Transverse colon (tissue), 4 donors: Measurements from ENCODE around the gene NCEH1.
"Not testable (repeated sequence)": the region's sequence is repeated elsewhere in the genome, so short reads cannot be mapped to it uniquely, and the experiment has no call there.

Experiments used
- EP300 ChIP-seq: sonication (generic); formaldehyde crosslinking; IDR thresholded peaks from one replicate; pipeline ENCODE4 v1.6.1; 2017; ENCODE audit warnings: antibody characterized with exemption, low read depth
- POLR2A ChIP-seq: fragments of 450-650 bp; IDR thresholded peaks from one replicate; pipeline ENCODE4 v1.6.1; 2016; ENCODE audit warnings: antibody characterized with exemption, mild to moderate bottlenecking, moderate library complexity
- POLR2AphosphoS5 ChIP-seq, 3 donors: sonication (generic); formaldehyde crosslinking; IDR thresholded peaks; one replicate each; pipeline ENCODE4 v1.6.1; 2016; ENCODE audit warnings: antibody characterized with exemption in 3 of 3
- TF ChIP-seq, protein P1 (sequence below), 5 experiments: fragments of 200-600 bp in 3 of 5; fragments of 450-650 bp in 2 of 5; sonication (generic) in 3 of 5; IDR thresholded peaks; 1 replicate in 2 of 5; 2 replicates in 3 of 5; pipeline ENCODE4 v1.5.1; 2016 to 2017; ENCODE audit warnings: antibody characterized with exemption in 5 of 5, inconsistent platforms in 3 of 5, mild to moderate bottlenecking in 2 of 5, moderate library complexity in 1 of 5

DNA sequence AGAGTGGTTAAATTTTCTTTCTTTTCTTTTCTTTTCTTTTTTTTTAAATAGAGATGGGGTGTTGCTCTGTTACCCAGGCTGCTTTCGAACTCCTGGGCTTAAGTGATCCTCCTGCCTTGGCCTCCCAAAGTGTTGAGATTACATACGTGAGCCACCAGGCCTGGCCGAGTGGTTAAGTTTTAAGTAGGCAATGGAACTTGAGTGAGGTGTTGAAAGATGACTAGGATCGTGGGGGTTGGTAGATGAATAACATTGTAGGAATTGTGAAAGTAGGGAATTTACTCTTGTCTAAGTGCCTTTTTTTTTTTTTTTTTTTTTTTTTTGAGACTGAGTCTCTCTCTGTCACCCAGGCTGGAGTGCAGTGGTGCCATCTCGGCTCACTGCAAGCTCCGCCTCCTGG, 49.5 kb upstream of the NCEH1 start:
- TF ChIP-seq, protein P1, sequence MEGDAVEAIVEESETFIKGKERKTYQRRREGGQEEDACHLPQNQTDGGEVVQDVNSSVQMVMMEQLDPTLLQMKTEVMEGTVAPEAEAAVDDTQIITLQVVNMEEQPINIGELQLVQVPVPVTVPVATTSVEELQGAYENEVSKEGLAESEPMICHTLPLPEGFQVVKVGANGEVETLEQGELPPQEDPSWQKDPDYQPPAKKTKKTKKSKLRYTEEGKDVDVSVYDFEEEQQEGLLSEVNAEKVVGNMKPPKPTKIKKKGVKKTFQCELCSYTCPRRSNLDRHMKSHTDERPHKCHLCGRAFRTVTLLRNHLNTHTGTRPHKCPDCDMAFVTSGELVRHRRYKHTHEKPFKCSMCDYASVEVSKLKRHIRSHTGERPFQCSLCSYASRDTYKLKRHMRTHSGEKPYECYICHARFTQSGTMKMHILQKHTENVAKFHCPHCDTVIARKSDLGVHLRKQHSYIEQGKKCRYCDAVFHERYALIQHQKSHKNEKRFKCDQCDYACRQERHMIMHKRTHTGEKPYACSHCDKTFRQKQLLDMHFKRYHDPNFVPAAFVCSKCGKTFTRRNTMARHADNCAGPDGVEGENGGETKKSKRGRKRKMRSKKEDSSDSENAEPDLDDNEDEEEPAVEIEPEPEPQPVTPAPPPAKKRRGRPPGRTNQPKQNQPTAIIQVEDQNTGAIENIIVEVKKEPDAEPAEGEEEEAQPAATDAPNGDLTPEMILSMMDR (IDR thresholded peaks at IDR 0.05): not testable (repeated sequence)
- TF ChIP-seq POLR2A; POLR2AphosphoS5 (IDR thresholded peaks at IDR 0.05); EP300: not testable (repeated sequence)
